ENCODE measurements around the gene LAMC1.
"Not testable (repeated sequence)": the region's sequence is repeated elsewhere in the genome, so short reads cannot be mapped to it uniquely, and the experiment has no call there.

LAMC1 gene

GRCh38 chr1:183147735-183148134 lies 124.5 kb downstream of the LAMC1 start:
- H3K36me3 ChIP-seq (ENCODE audit: control insufficient read depth in 1 of 2, insufficient read depth in 2 of 2, low read length in 2 of 2) = peaks cover 4 to 14% of the 10 kb centered on the region in 2 experiments
- no peak overlapping the region for H2BK12ac ChIP-seq (ENCODE audit: low read length)
- no peak overlapping the region for H4K91ac ChIP-seq (ENCODE audit: low read depth, low read length)
- no peak overlapping the region for H3K23ac ChIP-seq (ENCODE audit: low read length)
- no peak for DNase-seq
- no peak overlapping the region for H3K4ac ChIP-seq (ENCODE audit: low read depth, low read length)
- no peak overlapping the region for H2BK120ac ChIP-seq (ENCODE audit: insufficient read depth, low read length, poor library complexity)
- H3K27ac ChIP-seq (ENCODE audit: low read depth, low read length) = no peak overlapping the region
- H3K9ac ChIP-seq (ENCODE audit: low read length) = no peak overlapping the region
- no CpG with 5 or more reads among the region's 2 CpGs for WGBS (ENCODE audit: extremely low coverage, insufficient coverage, insufficient read length)
- no peak overlapping the region for H3K18ac ChIP-seq (ENCODE audit: low read length)
- no peaks in the 10 kb centered on the region for H3K27me3 ChIP-seq (ENCODE audit: insufficient read depth, low read length)
- no peak overlapping the region for H3K14ac ChIP-seq (ENCODE audit: low read length)
- H2AK5ac ChIP-seq (ENCODE audit: low read length) = no peak overlapping the region
- no peaks in the 10 kb centered on the region for H3K79me2 ChIP-seq (ENCODE audit: control insufficient read depth, insufficient read depth, low read length, poor library complexity)
- H4K8ac ChIP-seq (ENCODE audit: low read depth, low read length) = no peak overlapping the region
- no peak overlapping the region for H3K4me2 ChIP-seq (ENCODE audit: low read length)
- H3K4me3 ChIP-seq (ENCODE audit: low read depth, low read length) = no peak overlapping the region
- H3K4me1 ChIP-seq (ENCODE audit: control insufficient read depth in 1 of 2, insufficient read depth in 2 of 2, low read length in 2 of 2) = no peaks in the 10 kb centered on the region
- no peak overlapping the region for H4K12ac ChIP-seq (ENCODE audit: low read depth, low read length)
- no peaks in the 10 kb centered on the region for H3K79me1 ChIP-seq (ENCODE audit: low read length)
- peaks cover 2% of the 10 kb centered on the region for H3K9me3 ChIP-seq (ENCODE audit: insufficient read depth, low read depth, low read length)
- no peak overlapping the region for H2BK5ac ChIP-seq (ENCODE audit: low read depth, low read length, poor library complexity)
- H2AFZ ChIP-seq (ENCODE audit: insufficient read depth, low read length, poor library complexity) = no peak overlapping the region

GRCh38 chr1:183148599-183148998 lies 125.4 kb downstream of the LAMC1 start:
- peaks cover 2 to 9% of the 10 kb centered on the region in 2 experiments for H3K36me3 ChIP-seq (ENCODE audit: control insufficient read depth in 1 of 2, insufficient read depth in 2 of 2, low read length in 2 of 2)
- H3K4me3 ChIP-seq (ENCODE audit: low read depth, low read length) = no peak overlapping the region
- H3K4ac ChIP-seq (ENCODE audit: low read depth, low read length) = no peak overlapping the region
- H3K4me2 ChIP-seq (ENCODE audit: low read length) = no peak overlapping the region
- DNase-seq = no peak
- no peak overlapping the region for H3K27ac ChIP-seq (ENCODE audit: low read depth, low read length)
- H2BK120ac ChIP-seq (ENCODE audit: insufficient read depth, low read length, poor library complexity) = no peak overlapping the region
- no peak overlapping the region for H3K23ac ChIP-seq (ENCODE audit: low read length)
- no peaks in the 10 kb centered on the region for H3K79me1 ChIP-seq (ENCODE audit: low read length)
- no CpG with 5 or more reads among the region's 5 CpGs for WGBS (ENCODE audit: extremely low coverage, insufficient coverage, insufficient read length)
- no peaks in the 10 kb centered on the region for H3K4me1 ChIP-seq (ENCODE audit: control insufficient read depth in 1 of 2, insufficient read depth in 2 of 2, low read length in 2 of 2)
- peaks cover 2% of the 10 kb centered on the region for H3K9me3 ChIP-seq (ENCODE audit: insufficient read depth, low read depth, low read length)
- H3K27me3 ChIP-seq (ENCODE audit: insufficient read depth, low read length) = no peaks in the 10 kb centered on the region
- H2BK12ac ChIP-seq (ENCODE audit: low read length) = no peak overlapping the region
- no peak overlapping the region for H3K14ac ChIP-seq (ENCODE audit: low read length)
- H4K91ac ChIP-seq (ENCODE audit: low read depth, low read length) = no peak overlapping the region
- H2AK5ac ChIP-seq (ENCODE audit: low read length) = no peak overlapping the region
- no peaks in the 10 kb centered on the region for H3K79me2 ChIP-seq (ENCODE audit: control insufficient read depth, insufficient read depth, low read length, poor library complexity)
- H3K9ac ChIP-seq (ENCODE audit: low read length) = no peak overlapping the region
- H2BK5ac ChIP-seq (ENCODE audit: low read depth, low read length, poor library complexity) = no peak overlapping the region
- no peak overlapping the region for H4K8ac ChIP-seq (ENCODE audit: low read depth, low read length)
- H2AFZ ChIP-seq (ENCODE audit: insufficient read depth, low read length, poor library complexity) = no peak overlapping the region
- H4K12ac ChIP-seq (ENCODE audit: low read depth, low read length) = no peak overlapping the region
- no peak overlapping the region for H3K18ac ChIP-seq (ENCODE audit: low read length)

- H2BK120ac ChIP-seq (ENCODE audit: insufficient read depth, low read length, poor library complexity) = no peak overlapping the region
- no peak overlapping the region for H2BK5ac ChIP-seq (ENCODE audit: low read depth, low read length, poor library complexity)
- DNase-seq = no peak
- no CpG with 5 or more reads among the region's 1 CpG for WGBS (ENCODE audit: extremely low coverage, insufficient coverage, insufficient read length)
- no peak overlapping the region for H2AK5ac ChIP-seq (ENCODE audit: low read length)
- no peak overlapping the region for H3K18ac ChIP-seq (ENCODE audit: low read length)
- peaks cover 2% of the 10 kb centered on the region for H3K9me3 ChIP-seq (ENCODE audit: insufficient read depth, low read depth, low read length)
- no peak overlapping the region for H3K4me2 ChIP-seq (ENCODE audit: low read length)
- no peak overlapping the region for H4K8ac ChIP-seq (ENCODE audit: low read depth, low read length)
- no peak overlapping the region for H3K9ac ChIP-seq (ENCODE audit: low read length)
- H3K36me3 ChIP-seq (ENCODE audit: control insufficient read depth in 1 of 2, insufficient read depth in 2 of 2, low read length in 2 of 2) = peaks cover 2 to 5% of the 10 kb centered on the region in 2 experiments
- H3K4ac ChIP-seq (ENCODE audit: low read depth, low read length) = no peak overlapping the region
- H3K79me1 ChIP-seq (ENCODE audit: low read length) = no peaks in the 10 kb centered on the region
- H3K27ac ChIP-seq (ENCODE audit: low read depth, low read length) = no peak overlapping the region
- H4K91ac ChIP-seq (ENCODE audit: low read depth, low read length) = no peak overlapping the region
- H2BK12ac ChIP-seq (ENCODE audit: low read length) = no peak overlapping the region
- no peaks in the 10 kb centered on the region for H3K27me3 ChIP-seq (ENCODE audit: insufficient read depth, low read length)
- no peak overlapping the region for H4K12ac ChIP-seq (ENCODE audit: low read depth, low read length)
- H3K79me2 ChIP-seq (ENCODE audit: control insufficient read depth, insufficient read depth, low read length, poor library complexity) = no peaks in the 10 kb centered on the region
- H3K23ac ChIP-seq (ENCODE audit: low read length) = no peak overlapping the region
- H3K4me3 ChIP-seq (ENCODE audit: low read depth, low read length) = no peak overlapping the region
- H3K14ac ChIP-seq (ENCODE audit: low read length) = no peak overlapping the region
- no peaks in the 10 kb centered on the region for H3K4me1 ChIP-seq (ENCODE audit: control insufficient read depth in 1 of 2, insufficient read depth in 2 of 2, low read length in 2 of 2)
- no peak overlapping the region for H2AFZ ChIP-seq (ENCODE audit: insufficient read depth, low read length, poor library complexity)
Measured at GRCh38 chr1:183149273-183149672, 126.1 kb downstream of the LAMC1 start.

GRCh38 chr1:183150032-183150431 lies 126.8 kb downstream of the LAMC1 start:
- H3K4me3 ChIP-seq (ENCODE audit: low read depth, low read length); H3K9ac ChIP-seq (ENCODE audit: low read length); H3K4me1 ChIP-seq (ENCODE audit: control insufficient read depth in 1 of 2, insufficient read depth in 2 of 2, low read length in 2 of 2); H3K79me1 ChIP-seq (ENCODE audit: low read length); H3K14ac ChIP-seq (ENCODE audit: low read length); H3K4me2 ChIP-seq (ENCODE audit: low read length); H3K23ac ChIP-seq (ENCODE audit: low read length); H4K91ac ChIP-seq (ENCODE audit: low read depth, low read length); H3K4ac ChIP-seq (ENCODE audit: low read depth, low read length); H3K18ac ChIP-seq (ENCODE audit: low read length); H2BK5ac ChIP-seq (ENCODE audit: low read depth, low read length, poor library complexity); H3K9me3 ChIP-seq (ENCODE audit: insufficient read depth, low read depth, low read length); H2AK5ac ChIP-seq (ENCODE audit: low read length); H3K27me3 ChIP-seq (ENCODE audit: insufficient read depth, low read length); H2BK12ac ChIP-seq (ENCODE audit: low read length); H3K36me3 ChIP-seq (ENCODE audit: control insufficient read depth in 1 of 2, insufficient read depth in 2 of 2, low read length in 2 of 2); H3K79me2 ChIP-seq (ENCODE audit: control insufficient read depth, insufficient read depth, low read length, poor library complexity); H2AFZ ChIP-seq (ENCODE audit: insufficient read depth, low read length, poor library complexity); H4K12ac ChIP-seq (ENCODE audit: low read depth, low read length); H2BK120ac ChIP-seq (ENCODE audit: insufficient read depth, low read length, poor library complexity); DNase-seq; H3K27ac ChIP-seq (ENCODE audit: low read depth, low read length); H4K8ac ChIP-seq (ENCODE audit: low read depth, low read length): not testable (repeated sequence)
- WGBS (ENCODE audit: extremely low coverage, insufficient coverage, insufficient read length) = no CpG with 5 or more reads among the region's 1 CpG
